A549 (cell line): ENCODE results near the gene NPW. TPM values are rescaled to one million over a fixed set of nuclear protein-coding genes. Genes with fewer than 3 reads are reported as not detected.

Experiments
- ATAC-seq, 2 experiments: fragments of 200-7000 bp in 1 of 2; fragments of >200 bp in 1 of 2; cut with Nextera tagmentation in 1 of 2; cut with Tn5 transposase in 1 of 2; 3 replicates each; pipeline versions ENCODE4 v1.8.0 to v1.9.1; 2018 to 2020; ENCODE audit warnings: mild to moderate bottlenecking in 1 of 2, moderate library complexity in 1 of 2
- CTCF ChIA-PET: fragments of 300-600 bp; sonication (Branson Sonifier 250); formaldehyde crosslinking; extraction: SDS; loops from one replicate; lab custom pipeline; 2021; ENCODE audit warnings: antibody characterized with exemption, inconsistent platforms; lab: Yijun Ruan, JAX
- POLR2A ChIA-PET: fragments of 350-600 bp; formaldehyde crosslinking; extraction: SDS; loops from one replicate; lab custom pipeline; 2021; ENCODE audit warnings: antibody characterized with exemption, inconsistent platforms; lab: Yijun Ruan, JAX
- DNase-seq, 2 experiments: peaks; one replicate each; pipeline versions ENCODE4 v3.0.0 to v3.0.0-alpha.2; 2011 to 2016; ENCODE audit warnings: low read depth in 1 of 2, low spot score in 1 of 2
- FAIRE-seq: peaks from 2 replicates; lab custom pipeline; 2011; peaks lifted over from hg19 to GRCh38; lab: Jason Lieb, UNC
- H3K27ac ChIP-seq, 2 experiments: fragments of >200 bp; sonication (Bioruptor Twin); formaldehyde crosslinking; 3 replicates each; pipeline ENCODE4 v1.5.1; 2016 to 2017
- H3K4me1 ChIP-seq: fragments of >200 bp; sonication (Bioruptor Twin); formaldehyde crosslinking; 3 replicates; pipeline ENCODE4 v1.6.1; 2016
- H3K4me2 ChIP-seq: fragments of >200 bp; sonication (Bioruptor Twin); formaldehyde crosslinking; 3 replicates; pipeline ENCODE4 v1.6.1; 2016
- H3K4me3 ChIP-seq: fragments of >200 bp; sonication (Bioruptor Twin); formaldehyde crosslinking; 3 replicates; pipeline ENCODE4 v1.5.1; 2016
- H3K9me3 ChIP-seq: fragments of >200 bp; sonication (Bioruptor Twin); formaldehyde crosslinking; 3 replicates; pipeline ENCODE4 v1.6.1; 2016
- CBX2 ChIP-seq: fragments of 200-600 bp; sonication (generic); IDR thresholded peaks from 2 replicates; pipeline ENCODE4 v1.6.1; 2016; ENCODE audit warnings: low read depth, mild to moderate bottlenecking, borderline replicate concordance
- CBX8 ChIP-seq: fragments of 200-600 bp; sonication (generic); IDR thresholded peaks from 2 replicates; pipeline ENCODE4 v1.6.1; 2016
- CHD2 ChIP-seq: fragments of 150-350 bp; IDR thresholded peaks from 2 replicates; pipeline ENCODE4 v1.6.1; 2014; ENCODE audit warnings: low read length; ENCODE audit not compliant: partially characterized antibody
- EHMT2 ChIP-seq: fragments of 200-600 bp; sonication (generic); IDR thresholded peaks from 2 replicates; pipeline ENCODE4 v1.6.1; 2016; ENCODE audit warnings: antibody characterized with exemption, low read depth, mild to moderate bottlenecking, moderate library complexity
- FOSB ChIP-seq: fragments of 250-450 bp; sonication (Bioruptor Pico); IDR thresholded peaks from 2 replicates; pipeline ENCODE4 v1.5.0; 2020; ENCODE audit warnings: mild to moderate bottlenecking, moderate library complexity
- FOXS1 ChIP-seq: fragments of 250-450 bp; sonication (Bioruptor Pico); IDR thresholded peaks from 2 replicates; pipeline ENCODE4 v1.5.0; 2020; ENCODE audit warnings: mild to moderate bottlenecking, moderate library complexity
- HOXA7 ChIP-seq: fragments of 250-450 bp; sonication (Bioruptor Pico); IDR thresholded peaks from 2 replicates; pipeline ENCODE4 v1.5.0; 2020; ENCODE audit warnings: mild to moderate bottlenecking, moderate library complexity
- HOXB5 ChIP-seq: fragments of 250-450 bp; sonication (Bioruptor Pico); IDR thresholded peaks from 2 replicates; pipeline ENCODE4 v1.5.0; 2020; ENCODE audit warnings: mild to moderate bottlenecking, moderate library complexity
- JUN ChIP-seq, 2 experiments: fragments of >200 bp; sonication (Bioruptor Twin); formaldehyde crosslinking; IDR thresholded peaks; 2 replicates in 1 of 2; 3 replicates in 1 of 2; pipeline ENCODE4 v1.6.1; 2016 to 2017
- JUNB ChIP-seq: fragments of >200 bp; sonication (Bioruptor Twin); formaldehyde crosslinking; IDR thresholded peaks from 2 replicates; pipeline ENCODE4 v1.6.1; 2016
- KDM5A ChIP-seq: fragments of 200-600 bp; sonication (generic); IDR thresholded peaks from 2 replicates; pipeline ENCODE4 v1.6.1; 2016; ENCODE audit warnings: antibody characterized with exemption, mild to moderate bottlenecking
- MAZ ChIP-seq: fragments of 150-350 bp; IDR thresholded peaks from 2 replicates; pipeline ENCODE4 v1.6.1; 2014; ENCODE audit warnings: antibody characterized with exemption, low read depth, low read length, borderline replicate concordance
- NFE2L2 ChIP-seq: fragments of 150-350 bp; conservative IDR thresholded peaks from 2 replicates; pipeline ENCODE4 v1.6.1; 2014; ENCODE audit warnings: low read length
- NPAS2 ChIP-seq: fragments of 250-450 bp; sonication (Bioruptor Pico); IDR thresholded peaks from 2 replicates; pipeline ENCODE4 v1.8.0; 2022; ENCODE audit warnings: mild to moderate bottlenecking, moderate library complexity, borderline replicate concordance
- NR3C1 ChIP-seq: fragments of >200 bp; sonication (Bioruptor Twin); formaldehyde crosslinking; IDR thresholded peaks from 3 replicates; pipeline ENCODE4 v1.6.1; 2017
- POLR2AphosphoS2 ChIP-seq: conservative IDR thresholded peaks from 2 replicates; pipeline ENCODE4 v1.6.1; 2012; ENCODE audit warnings: low read length, improper control_type of control experiment, inconsistent platforms
- RAD21 ChIP-seq, 2 experiments: fragments of >200 bp in 1 of 2; sonication (Bioruptor Twin) in 1 of 2; formaldehyde crosslinking in 1 of 2; IDR thresholded peaks in 1 of 2; conservative IDR thresholded peaks in 1 of 2; 2 replicates in 1 of 2; 3 replicates in 1 of 2; pipeline ENCODE4 v1.6.1; 2012 to 2018; ENCODE audit warnings: inconsistent platforms in 1 of 2
- RARB ChIP-seq: fragments of 250-450 bp; sonication (Bioruptor Pico); IDR thresholded peaks from 2 replicates; pipeline ENCODE4 v1.8.0; 2021; ENCODE audit warnings: mild to moderate bottlenecking, moderate library complexity
- RNF2 ChIP-seq: fragments of 200-600 bp; sonication (generic); IDR thresholded peaks from 2 replicates; pipeline ENCODE4 v1.6.1; 2016; ENCODE audit warnings: low read depth, mild to moderate bottlenecking, antibody characterized with exemption, moderate library complexity, borderline replicate concordance
- SMC3 ChIP-seq: fragments of >200 bp; sonication (Bioruptor Twin); formaldehyde crosslinking; IDR thresholded peaks from 3 replicates; pipeline ENCODE4 v1.6.1; 2018; ENCODE audit warnings: inconsistent platforms
- SREBF2 ChIP-seq: fragments of 450-650 bp; IDR thresholded peaks from 2 replicates; pipeline ENCODE4 v1.6.1; 2014; ENCODE audit warnings: mild to moderate bottlenecking, moderate library complexity
- TP53 ChIP-seq: fragments of 250-450 bp; sonication (Bioruptor Pico); IDR thresholded peaks from 2 replicates; pipeline ENCODE4 v1.5.0; 2021; ENCODE audit warnings: mild to moderate bottlenecking, moderate library complexity
- USF2 ChIP-seq: fragments of 450-650 bp; IDR thresholded peaks from 2 replicates; pipeline ENCODE4 v1.6.1; 2014; ENCODE audit warnings: antibody characterized with exemption
- ZC3H11A ChIP-seq: fragments of 450-650 bp; IDR thresholded peaks from 2 replicates; pipeline ENCODE4 v1.6.1; 2014; ENCODE audit warnings: antibody characterized with exemption, mild to moderate bottlenecking
- ZFP36 ChIP-seq: fragments of 450-650 bp; IDR thresholded peaks from 2 replicates; pipeline ENCODE4 v1.6.1; 2014; ENCODE audit warnings: borderline replicate concordance; ENCODE audit not compliant: partially characterized antibody
- WGBS: methylation state at CpG from one replicate; pipeline ENCODE4 v1.1.6; 2017; ENCODE audit errors: missing lambda C conversion rate; 5-methylcytosine and 5-hydroxymethylcytosine counted together
- polyA plus RNA-seq, 4 experiments: library from polyadenylated mRNA; depleted of rRNA in 3 of 4; stranded (reverse); fragments of >200 nt; fragmentation: RNase III in 1 of 4; extraction: RNeasy Plus Mini Kit Qiagen cat#74134 plus additional on column Dnase treatment in 1 of 4; gene quantifications; 2 replicates in 3 of 4; 3 replicates in 1 of 4; pipeline ENCODE4 v1.2.3, GENCODE V29; 2011 to 2017
- TF ChIP-seq, protein P1 (sequence below): fragments of >200 bp; sonication (Bioruptor Twin); formaldehyde crosslinking; IDR thresholded peaks from 2 replicates; pipeline ENCODE4 v1.6.1; 2016
- TF ChIP-seq, protein P2 (sequence below): fragments of 150-350 bp; IDR thresholded peaks from 2 replicates; pipeline ENCODE4 v1.6.1; 2014; ENCODE audit warnings: low read depth, mild to moderate bottlenecking, low read length
- TF ChIP-seq, protein P3 (sequence below): fragments of 250-450 bp; sonication (Bioruptor Pico); IDR thresholded peaks from 2 replicates; pipeline ENCODE4 v1.5.0; 2020; ENCODE audit warnings: low read depth, mild to moderate bottlenecking, moderate library complexity
- TF ChIP-seq, protein P4 (sequence below): IDR thresholded peaks from 2 replicates; pipeline ENCODE4 v1.6.1; 2012; ENCODE audit warnings: low read depth, borderline replicate concordance

Gene NPW
- polyA plus RNA-seq, 2 of the 4 experiments (the other 2 are of a cell fraction), result 0.26 to 1.0 TPM

- no peak for FAIRE-seq
- no peak for DNase-seq
- Histone ChIP-seq H3K9me3 (no peaks in the 10 kb centered on the region), H3K27ac (no peak overlapping the region), H3K4me1 (no peaks in the 10 kb centered on the region), H3K4me3 (no peak overlapping the region), H3K4me2 (no peak overlapping the region)
- WGBS, result 98% methylated on average over 11 of the region's 13 CpGs
- ChIA-PET CTCF (interaction anchor here (0.8 to 3.7 kb wide), 10 partner anchors 10 to 79 kb away, joined by 3 to 14 read pairs (median 5); partner anchors contain the start of gene NHERF2), POLR2A (no interaction called here)
- TF ChIP-seq KDM5A (no peak), NR3C1 (no peak), FOSB (CRISPR knock-in tag) (no peak), NFE2L2 (no peak), NPAS2 (CRISPR knock-in tag) (no peak), JUNB (no peak), FOXS1 (no peak)
- TF ChIP-seq, protein P1, sequence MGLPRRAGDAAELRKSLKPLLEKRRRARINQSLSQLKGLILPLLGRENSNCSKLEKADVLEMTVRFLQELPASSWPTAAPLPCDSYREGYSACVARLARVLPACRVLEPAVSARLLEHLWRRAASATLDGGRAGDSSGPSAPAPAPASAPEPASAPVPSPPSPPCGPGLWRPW, result no peak
- TF ChIP-seq, protein P2, sequence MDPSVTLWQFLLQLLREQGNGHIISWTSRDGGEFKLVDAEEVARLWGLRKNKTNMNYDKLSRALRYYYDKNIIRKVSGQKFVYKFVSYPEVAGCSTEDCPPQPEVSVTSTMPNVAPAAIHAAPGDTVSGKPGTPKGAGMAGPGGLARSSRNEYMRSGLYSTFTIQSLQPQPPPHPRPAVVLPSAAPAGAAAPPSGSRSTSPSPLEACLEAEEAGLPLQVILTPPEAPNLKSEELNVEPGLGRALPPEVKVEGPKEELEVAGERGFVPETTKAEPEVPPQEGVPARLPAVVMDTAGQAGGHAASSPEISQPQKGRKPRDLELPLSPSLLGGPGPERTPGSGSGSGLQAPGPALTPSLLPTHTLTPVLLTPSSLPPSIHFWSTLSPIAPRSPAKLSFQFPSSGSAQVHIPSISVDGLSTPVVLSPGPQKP, result no peak
- TF ChIP-seq, protein P3, sequence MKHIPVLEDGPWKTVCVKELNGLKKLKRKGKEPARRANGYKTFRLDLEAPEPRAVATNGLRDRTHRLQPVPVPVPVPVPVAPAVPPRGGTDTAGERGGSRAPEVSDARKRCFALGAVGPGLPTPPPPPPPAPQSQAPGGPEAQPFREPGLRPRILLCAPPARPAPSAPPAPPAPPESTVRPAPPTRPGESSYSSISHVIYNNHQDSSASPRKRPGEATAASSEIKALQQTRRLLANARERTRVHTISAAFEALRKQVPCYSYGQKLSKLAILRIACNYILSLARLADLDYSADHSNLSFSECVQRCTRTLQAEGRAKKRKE, result no peak
- ATAC-seq, result no peak
Measured at GRCh38 chr16:2061526-2061925, 41.9 kb downstream of the NPW start.

DNA sequence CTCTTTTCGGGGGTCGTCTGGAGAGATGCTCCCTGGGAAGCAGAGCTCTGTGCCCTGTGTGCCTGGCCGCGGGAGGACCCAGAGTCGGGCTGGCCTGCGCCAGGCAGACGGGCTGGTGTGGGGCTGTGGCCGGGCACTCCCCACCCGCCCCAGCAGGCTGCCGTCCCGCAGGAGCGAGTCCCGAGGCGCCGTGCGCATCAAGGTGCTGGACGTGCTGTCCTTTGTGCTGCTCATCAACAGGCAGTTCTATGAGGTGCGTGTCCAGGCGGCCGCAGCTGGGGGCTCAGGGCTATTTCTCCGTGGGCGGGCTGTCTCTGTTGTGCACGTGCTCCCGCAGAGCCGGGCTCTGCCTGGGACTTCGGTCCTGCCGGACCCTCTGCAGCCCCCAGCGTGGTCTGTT is 43.2 kb downstream of the NPW start:
- WGBS, result 94% methylated on average over 16 of the region's 28 CpGs
- DNase-seq, result no peak
- H3K4me2 ChIP-seq, result no peak overlapping the region
- no peaks in the 10 kb centered on the region for H3K4me1 ChIP-seq
- no peak for TF ChIP-seq RARB (CRISPR knock-in tag)
- TF ChIP-seq RNF2, result no peak
- TF ChIP-seq SREBF2, result no peak
- TF ChIP-seq JUNB, result no peak
- TF ChIP-seq POLR2AphosphoS2, result no peak
- TF ChIP-seq JUN (IDR thresholded peaks at IDR 0.05), result no peak
- no peak for TF ChIP-seq CBX8
- no peak for TF ChIP-seq SMC3
- TF ChIP-seq ZC3H11A, result no peak
- no peak for TF ChIP-seq HOXB5 (CRISPR knock-in tag)
- no peak for TF ChIP-seq MAZ
- no peak for TF ChIP-seq RAD21 (conservative IDR thresholded peaks at IDR 0.05 in 1 of 2, IDR thresholded peaks at IDR 0.05 in 1 of 2)
- no peak for TF ChIP-seq ZFP36
- TF ChIP-seq, all 56 proteins: peak for 0
- ChIA-PET CTCF (interaction anchor here (0.9 to 3.7 kb wide), 6 partner anchors 7 to 78 kb away, joined by 4 to 14 read pairs (median 7); partner anchors contain the start of gene NHERF2), POLR2A (no interaction called here)
- Histone ChIP-seq H3K9me3 (no peaks in the 10 kb centered on the region), H3K27ac (no peak overlapping the region), H3K4me3 (no peak overlapping the region)
- ATAC-seq (no peak; a peak in 1 of 6 replicates), FAIRE-seq (no peak)

GRCh38 chr16:2063861-2064260 is 44.3 kb downstream of the NPW start:
- DNase-seq, result no peak
- ChIA-PET CTCF (interaction anchor here (1.0 to 2.3 kb wide), 5 partner anchors 8 to 77 kb away, joined by 3 to 8 read pairs (median 3); no protein-coding TSS in a partner anchor), POLR2A (interaction anchor here (0.6 kb wide), 1 partner anchor 77 kb away, joined by 3 read pairs; no protein-coding TSS in a partner anchor)
- no peak overlapping the region for H3K4me2 ChIP-seq
- no peak for FAIRE-seq
- WGBS, result 95% methylated on average over 20 of the region's 25 CpGs
- no peak overlapping the region for H3K4me3 ChIP-seq
- no peak for ATAC-seq
- no peaks in the 10 kb centered on the region for H3K9me3 ChIP-seq
- no peaks in the 10 kb centered on the region for H3K4me1 ChIP-seq
- no peak overlapping the region for H3K27ac ChIP-seq
- TF ChIP-seq TP53 (CRISPR knock-in tag) (no peak), USF2 (no peak), JUN (IDR thresholded peaks at IDR 0.05) (no peak), EHMT2 (no peak), SMC3 (no peak), KDM5A (no peak), HOXA7 (CRISPR knock-in tag) (no peak), CBX2 (no peak), HOXB5 (CRISPR knock-in tag) (no peak), CHD2 (no peak)
- TF ChIP-seq, protein P3, result no peak
- TF ChIP-seq, protein P4, sequence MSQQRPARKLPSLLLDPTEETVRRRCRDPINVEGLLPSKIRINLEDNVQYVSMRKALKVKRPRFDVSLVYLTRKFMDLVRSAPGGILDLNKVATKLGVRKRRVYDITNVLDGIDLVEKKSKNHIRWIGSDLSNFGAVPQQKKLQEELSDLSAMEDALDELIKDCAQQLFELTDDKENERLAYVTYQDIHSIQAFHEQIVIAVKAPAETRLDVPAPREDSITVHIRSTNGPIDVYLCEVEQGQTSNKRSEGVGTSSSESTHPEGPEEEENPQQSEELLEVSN, result no peak
- TF ChIP-seq, protein P2, result no peak
- TF ChIP-seq, protein P1, result no peak
